H9 (cell line): ENCODE results near the gene ELF1. TPM values are rescaled to one million over a fixed set of nuclear protein-coding genes. Genes with fewer than 3 reads are reported as not detected.

Experiments used
- DNase-seq: peaks from one replicate; pipeline ENCODE4 v3.0.0-alpha.2; 2017
- H2AFZ ChIP-seq: one replicate; pipeline ENCODE4 v1.6.1; 2013; ENCODE audit warnings: mild to moderate bottlenecking, low read length, control low read depth, moderate library complexity
- H2AK5ac ChIP-seq: 2 replicates; pipeline ENCODE4 v1.6.1; 2013; ENCODE audit warnings: low read length, control low read depth, mixed read lengths; ENCODE audit not compliant: insufficient read length
- H2BK120ac ChIP-seq: one replicate; pipeline ENCODE4 v1.6.1; 2013; ENCODE audit warnings: low read depth, mild to moderate bottlenecking, low read length, control low read depth, inconsistent platforms; ENCODE audit not compliant: poor library complexity, severe bottlenecking
- H2BK12ac ChIP-seq: 2 replicates; pipeline ENCODE4 v1.6.1; 2013; ENCODE audit warnings: low read length, control low read depth, mixed read lengths, low read depth; ENCODE audit not compliant: insufficient read length
- H2BK15ac ChIP-seq: 2 replicates; pipeline ENCODE4 v1.6.1; 2013; ENCODE audit warnings: low read depth, low read length, control low read depth
- H2BK20ac ChIP-seq: one replicate; pipeline ENCODE4 v1.6.1; 2013; ENCODE audit warnings: low read depth, mild to moderate bottlenecking, low read length, control low read depth, inconsistent platforms; ENCODE audit not compliant: poor library complexity, severe bottlenecking
- H2BK5ac ChIP-seq: 2 replicates; pipeline ENCODE4 v1.6.1; 2013; ENCODE audit warnings: low read length, control low read depth, mixed read lengths; ENCODE audit not compliant: insufficient read length
- H3K14ac ChIP-seq: 2 replicates; pipeline ENCODE4 v1.6.1; 2013; ENCODE audit warnings: low read length, control low read depth; ENCODE audit not compliant: insufficient read depth
- H3K18ac ChIP-seq: 2 replicates; pipeline ENCODE4 v1.6.1; 2013; ENCODE audit warnings: low read depth, mild to moderate bottlenecking, mixed read lengths, low read length, control low read depth; ENCODE audit not compliant: insufficient read length
- H3K23ac ChIP-seq: 2 replicates; pipeline ENCODE4 v1.6.1; 2013; ENCODE audit warnings: low read length, control low read depth, mixed read lengths, low read depth; ENCODE audit not compliant: insufficient read length
- H3K23me2 ChIP-seq: 2 replicates; pipeline ENCODE4 v1.6.1; 2013; ENCODE audit warnings: low read depth, mild to moderate bottlenecking, mixed read lengths, low read length, control low read depth; ENCODE audit not compliant: insufficient read length, poor library complexity, severe bottlenecking
- H3K27ac ChIP-seq: 2 replicates; pipeline ENCODE4 v1.5.1; 2013; ENCODE audit warnings: low read length, control low read depth, mixed read lengths, low read depth; ENCODE audit not compliant: insufficient read length
- H3K27me3 ChIP-seq: 2 replicates; pipeline ENCODE4 v1.6.1; 2013; ENCODE audit warnings: low read length, control low read depth, inconsistent platforms; ENCODE audit not compliant: insufficient read depth
- H3K4ac ChIP-seq: 2 replicates; pipeline ENCODE4 v1.6.1; 2013; ENCODE audit warnings: low read depth, mild to moderate bottlenecking, control low read depth, inconsistent platforms, low read length, moderate library complexity
- H3K4me1 ChIP-seq: 2 replicates; pipeline ENCODE4 v1.6.1; 2013; ENCODE audit warnings: low read length, control low read depth, inconsistent platforms; ENCODE audit not compliant: insufficient read depth
- H3K4me2 ChIP-seq: 2 replicates; pipeline ENCODE4 v1.6.1; 2013; ENCODE audit warnings: low read length, control low read depth, mixed read lengths; ENCODE audit not compliant: insufficient read length, insufficient read depth
- H3K56ac ChIP-seq: 2 replicates; pipeline ENCODE4 v1.6.1; 2013; ENCODE audit warnings: low read depth, mild to moderate bottlenecking, mixed read lengths, low read length, control low read depth; ENCODE audit not compliant: insufficient read length
- H3K79me1 ChIP-seq: 2 replicates; pipeline ENCODE4 v1.6.1; 2013; ENCODE audit warnings: low read depth, mild to moderate bottlenecking, moderate library complexity, low read length, control low read depth, inconsistent platforms; ENCODE audit not compliant: insufficient read depth, poor library complexity, severe bottlenecking
- H3K79me2 ChIP-seq: 2 replicates; pipeline ENCODE4 v1.6.1; 2013; ENCODE audit warnings: low read length, control low read depth, inconsistent platforms; ENCODE audit not compliant: insufficient read depth
- H3K9ac ChIP-seq: 2 replicates; pipeline ENCODE4 v1.6.1; 2013; ENCODE audit warnings: low read length, control low read depth, mixed read lengths; ENCODE audit not compliant: insufficient read length; ENCODE audit errors: extremely low read depth
- H3K9me3 ChIP-seq: one replicate; pipeline ENCODE4 v1.6.1; 2013; ENCODE audit warnings: low read depth, low read length, inconsistent platforms; ENCODE audit not compliant: control insufficient read depth
- H3T11ph ChIP-seq: one replicate; pipeline ENCODE4 v1.6.1; 2013; ENCODE audit warnings: mild to moderate bottlenecking, low read length, control low read depth, inconsistent platforms
- H4K20me1 ChIP-seq: one replicate; pipeline ENCODE4 v1.6.1; 2013; ENCODE audit not compliant: control insufficient read depth, insufficient read length, insufficient read depth
- H4K5ac ChIP-seq: 2 replicates; pipeline ENCODE4 v1.6.1; 2013; ENCODE audit warnings: low read depth, mild to moderate bottlenecking, mixed read lengths, low read length, control low read depth; ENCODE audit not compliant: insufficient read length
- H4K8ac ChIP-seq: replicated peaks from 2 replicates; pipeline ENCODE4 v1.6.1; 2013; ENCODE audit warnings: low read length, control low read depth, mixed read lengths, low read depth; ENCODE audit not compliant: insufficient read length
- H4K91ac ChIP-seq: 2 replicates; pipeline ENCODE4 v1.6.1; 2013; ENCODE audit warnings: low read depth, mild to moderate bottlenecking, moderate library complexity, mixed read lengths, low read length, control low read depth; ENCODE audit not compliant: insufficient read length
- H3K27ac Mint-ChIP-seq, 3 experiments: 2 replicates in 2 of 3; 3 replicates in 1 of 3; pipeline ENCODE4 v1.8.0; 2020 to 2021; ENCODE audit warnings: mixed read lengths in 3 of 3, mild to moderate bottlenecking in 1 of 3, moderate library complexity in 1 of 3
- H3K27me3 Mint-ChIP-seq: 2 replicates; pipeline ENCODE4 v1.8.0; 2021; ENCODE audit warnings: low read depth, mild to moderate bottlenecking, moderate library complexity, mixed read lengths
- H3K36me3 Mint-ChIP-seq, 3 experiments: 2 replicates in 2 of 3; 3 replicates in 1 of 3; pipeline ENCODE4 v1.8.0; 2020 to 2021; ENCODE audit warnings: low read depth in 3 of 3, mixed read lengths in 3 of 3; ENCODE audit not compliant: insufficient read depth in 1 of 3
- H3K4me1 Mint-ChIP-seq, 2 experiments: 2 replicates each; pipeline ENCODE4 v1.8.0; 2020; ENCODE audit warnings: mixed read lengths in 2 of 2
- H3K4me3 Mint-ChIP-seq, 2 experiments: 2 replicates in 1 of 2; 3 replicates in 1 of 2; pipeline ENCODE4 v1.8.0; 2020 to 2021; ENCODE audit warnings: mild to moderate bottlenecking in 2 of 2, mixed read lengths in 2 of 2, moderate library complexity in 1 of 2
- H3K9me3 Mint-ChIP-seq, 2 experiments: 2 replicates in 1 of 2; 3 replicates in 1 of 2; pipeline ENCODE4 v1.8.0; 2020; ENCODE audit warnings: mild to moderate bottlenecking in 2 of 2, mixed read lengths in 2 of 2, moderate library complexity in 1 of 2
- WGBS: extraction: QIAGEN DNeasy Blood & Tissue Kit; methylation state at CpG from one replicate; pipeline ENCODE4 v1.1.7; 2013; ENCODE audit warnings: missing lambda C conversion rate, low lambda C conversion rate, mixed read lengths; ENCODE audit not compliant: insufficient read length; ENCODE audit errors: extremely low coverage; 5-methylcytosine and 5-hydroxymethylcytosine counted together
- total RNA-seq: library from RNA; stranded (reverse); gene quantifications from 2 replicates; pipeline ENCODE4 v1.2.1, GENCODE V29; 2021
- TF ChIP-seq, protein P1 (sequence below): fragments of 200-600 bp; sonication (generic); conservative IDR thresholded peaks from 3 replicates; pipeline ENCODE4 v1.8.0; 2021; ENCODE audit warnings: antibody characterized with exemption, mild to moderate bottlenecking

ELF1 gene
- total RNA-seq, 1 experiment from 2014 or later, result 15.5 TPM

DNA sequence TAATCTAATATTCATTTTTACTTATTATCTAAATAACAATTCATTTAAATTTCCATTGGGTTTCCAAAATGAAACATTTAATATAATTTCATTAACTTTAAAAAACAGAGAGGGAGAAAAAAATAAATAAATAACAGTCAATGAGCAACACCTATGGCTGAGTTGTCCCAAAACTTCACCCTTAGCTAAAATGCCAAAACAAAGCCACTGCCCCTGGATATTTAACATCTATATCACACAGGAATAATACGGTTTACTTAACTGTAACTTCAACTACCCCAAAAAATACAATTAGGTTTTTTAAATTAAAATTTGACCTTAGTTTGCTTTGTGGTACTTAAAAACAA lies 541 bp downstream of the ELF1 start:
- Histone ChIP-seq H3T11ph (no peak overlapping the region), H2BK20ac (no peak overlapping the region), H2BK12ac (no peak overlapping the region), H3K18ac (no peak overlapping the region), H3K79me1 (no peaks in the 10 kb centered on the region), H3K56ac (no peak overlapping the region), H2AK5ac (no peak overlapping the region), H2BK120ac (no peak overlapping the region), H3K27ac (no peak overlapping the region), H2BK15ac (no peak overlapping the region), H3K9ac (no peak overlapping the region), H3K79me2 (no peaks in the 10 kb centered on the region), H2BK5ac (no peak overlapping the region), H3K4ac (no peak overlapping the region), H3K9me3 (no peaks in the 10 kb centered on the region), H2AFZ (no peak overlapping the region), H4K5ac (no peak overlapping the region), H3K27me3 (no peaks in the 10 kb centered on the region), H3K14ac (no peak overlapping the region), H3K4me2 (no peak overlapping the region), H4K8ac (no peak overlapping the region), H3K23ac (no peak overlapping the region), H3K4me1 (peaks cover 2% of the 10 kb centered on the region; the same call in 1 of the 2 replicates), H3K23me2 (no peaks in the 10 kb centered on the region), H4K91ac (no peak overlapping the region), H4K20me1 (no peaks in the 10 kb centered on the region)
- Mint-ChIP-seq H3K36me3 (no peaks in the 10 kb centered on the region), H3K9me3 (no peaks in the 10 kb centered on the region), H3K4me3 (no peak overlapping the region), H3K27me3 (no peaks in the 10 kb centered on the region), H3K27ac (peak overlapping the region in 1 of 3 experiments; percentile 49; a peak in 2 of 7 replicates), H3K4me1 (peaks cover 59 to 63% of the 10 kb centered on the region in 2 experiments)
- no CpG with 5 or more reads among the region's 1 CpG for WGBS
- no peak for DNase-seq
- TF ChIP-seq, protein P1, sequence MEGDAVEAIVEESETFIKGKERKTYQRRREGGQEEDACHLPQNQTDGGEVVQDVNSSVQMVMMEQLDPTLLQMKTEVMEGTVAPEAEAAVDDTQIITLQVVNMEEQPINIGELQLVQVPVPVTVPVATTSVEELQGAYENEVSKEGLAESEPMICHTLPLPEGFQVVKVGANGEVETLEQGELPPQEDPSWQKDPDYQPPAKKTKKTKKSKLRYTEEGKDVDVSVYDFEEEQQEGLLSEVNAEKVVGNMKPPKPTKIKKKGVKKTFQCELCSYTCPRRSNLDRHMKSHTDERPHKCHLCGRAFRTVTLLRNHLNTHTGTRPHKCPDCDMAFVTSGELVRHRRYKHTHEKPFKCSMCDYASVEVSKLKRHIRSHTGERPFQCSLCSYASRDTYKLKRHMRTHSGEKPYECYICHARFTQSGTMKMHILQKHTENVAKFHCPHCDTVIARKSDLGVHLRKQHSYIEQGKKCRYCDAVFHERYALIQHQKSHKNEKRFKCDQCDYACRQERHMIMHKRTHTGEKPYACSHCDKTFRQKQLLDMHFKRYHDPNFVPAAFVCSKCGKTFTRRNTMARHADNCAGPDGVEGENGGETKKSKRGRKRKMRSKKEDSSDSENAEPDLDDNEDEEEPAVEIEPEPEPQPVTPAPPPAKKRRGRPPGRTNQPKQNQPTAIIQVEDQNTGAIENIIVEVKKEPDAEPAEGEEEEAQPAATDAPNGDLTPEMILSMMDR, result no peak
